Measurements from ENCODE around the gene CRK.
A peak's percentile ranks its signal among the peaks of the same experiment; 100 is the strongest.
"Not testable (repeated sequence)": the region's sequence is repeated elsewhere in the genome, so short reads cannot be mapped to it uniquely, and the experiment has no call there.

The CRK gene

DNA sequence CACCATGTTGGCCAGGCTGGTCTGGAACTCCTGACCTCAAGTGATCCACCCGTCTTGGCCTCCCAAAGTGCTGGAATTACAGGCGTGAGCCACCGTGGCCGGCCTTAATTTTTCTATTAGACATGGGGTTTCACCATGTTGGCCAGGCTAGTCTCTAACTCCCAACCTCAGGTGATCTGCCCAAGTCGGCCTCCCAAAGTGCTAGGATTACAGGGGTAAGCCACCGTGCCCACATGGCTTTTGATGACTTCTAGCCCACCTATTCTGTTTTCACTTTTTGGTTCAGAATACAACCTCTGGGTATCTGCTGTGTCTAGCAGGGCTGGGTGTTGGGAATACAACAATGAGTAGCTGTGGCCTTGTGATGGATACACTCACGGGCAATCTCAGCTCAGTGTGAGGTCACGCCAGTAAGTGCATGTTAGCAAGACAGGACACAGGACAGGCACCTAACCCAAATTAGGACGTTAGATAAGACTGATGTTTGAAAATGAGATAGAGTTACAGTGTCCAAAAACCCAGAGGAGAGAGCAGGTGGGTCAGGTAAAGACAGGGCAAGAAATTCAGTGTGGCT is 41.9 kb downstream of the CRK start:
- Histone ChIP-seq H3K27ac (no peak overlapping the region), H3K4me1 (no peaks in the 10 kb centered on the region), H3K4me3 (no peak overlapping the region), H3K36me3 (peaks cover 30% of the 10 kb centered on the region), H3K27me3 (no peaks in the 10 kb centered on the region), H3K9me3 (no peaks in the 10 kb centered on the region), H3K4me2 (no peak overlapping the region), H4K20me1 (no peaks in the 10 kb centered on the region), H3K9ac (no peak overlapping the region)
- no peak for TF ChIP-seq Cebpa-rat (IDR thresholded peaks at IDR 0.05)

DNA sequence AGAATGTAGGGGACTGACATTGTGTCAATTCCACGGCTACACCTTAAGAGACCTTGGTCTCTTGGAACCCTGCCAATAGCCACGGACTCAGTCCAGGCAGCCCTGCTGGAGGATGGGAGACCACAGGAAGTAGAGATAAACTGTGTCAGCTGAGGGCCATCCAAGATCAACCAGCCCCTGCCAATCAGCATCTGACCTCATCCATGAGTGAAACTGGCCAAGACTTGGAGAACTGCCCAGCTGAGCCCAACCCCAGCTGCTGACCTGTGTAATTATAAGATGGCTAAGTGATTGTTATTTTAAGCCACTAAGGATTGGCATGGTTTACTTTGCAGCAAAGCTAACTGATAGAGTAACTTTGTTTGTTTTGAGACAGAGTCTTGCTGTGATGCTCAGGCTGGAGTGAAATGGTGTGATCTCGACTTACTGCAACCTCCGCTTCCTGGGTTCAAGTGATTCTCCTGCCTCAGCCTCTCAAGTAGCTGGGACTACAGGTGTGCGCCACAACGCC is 42.7 kb downstream of the CRK start:
- no peaks in the 10 kb centered on the region for H3K9me3 ChIP-seq
- no peak for TF ChIP-seq Cebpa-rat (IDR thresholded peaks at IDR 0.05)
- H3K4me2 ChIP-seq: no peak overlapping the region
- H3K4me3 ChIP-seq: no peak overlapping the region
- H3K9ac ChIP-seq: no peak overlapping the region
- H3K36me3 ChIP-seq: peaks cover 23% of the 10 kb centered on the region
- H3K4me1 ChIP-seq: no peaks in the 10 kb centered on the region
- H3K27ac ChIP-seq: no peak overlapping the region
- no peaks in the 10 kb centered on the region for H4K20me1 ChIP-seq
- no peaks in the 10 kb centered on the region for H3K27me3 ChIP-seq

DNA sequence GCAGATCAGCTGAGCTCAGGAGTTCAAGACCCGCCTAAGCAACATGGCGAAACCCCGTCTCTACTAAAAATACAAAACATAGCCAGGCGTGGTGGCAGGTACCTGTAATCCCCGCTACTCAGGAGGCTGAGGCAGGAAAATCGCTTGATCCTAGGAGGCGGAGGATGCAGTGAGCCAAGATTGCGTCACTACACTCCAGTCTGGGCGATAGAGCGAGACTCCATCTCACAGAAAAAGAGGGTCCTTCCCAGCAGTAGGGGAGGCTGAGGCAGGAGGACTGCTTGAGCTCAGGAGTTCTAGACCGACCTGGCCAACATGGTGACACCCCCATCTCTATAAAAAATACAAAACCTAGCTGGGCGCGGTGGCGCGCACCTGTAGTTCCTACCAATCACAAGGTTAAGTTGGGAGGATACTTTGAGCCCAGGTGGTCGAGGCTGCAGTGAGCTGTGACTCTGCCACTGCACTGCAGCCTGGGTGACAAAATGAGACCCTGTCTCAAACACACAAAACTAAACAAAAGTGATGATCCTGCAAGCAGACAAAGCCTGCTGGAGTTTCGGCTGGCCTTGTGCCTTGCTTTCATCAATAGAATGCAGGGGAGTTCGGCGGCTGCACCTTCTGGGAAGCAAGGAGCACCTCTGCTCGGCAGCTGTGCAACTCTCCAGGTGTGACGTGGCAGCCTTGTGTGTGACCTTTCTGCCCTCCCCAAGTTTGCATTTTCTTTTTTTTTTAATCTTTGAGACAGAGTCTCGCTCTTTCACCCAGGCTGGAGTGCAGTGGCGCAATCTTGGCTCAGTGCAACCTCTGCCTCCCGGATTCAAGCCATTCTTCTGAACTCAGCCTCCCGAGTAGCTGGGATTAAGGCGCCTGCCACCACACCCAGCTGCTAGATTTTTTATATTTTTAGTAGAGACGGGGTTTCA is 43.6 kb downstream of the CRK start:
- H3K4me2 ChIP-seq: no peak overlapping the region
- H3K27me3 ChIP-seq: no peaks in the 10 kb centered on the region
- H3K4me3 ChIP-seq: no peak overlapping the region
- no peak overlapping the region for H3K27ac ChIP-seq
- H3K4me1 ChIP-seq: no peaks in the 10 kb centered on the region
- H3K9me3 ChIP-seq: no peaks in the 10 kb centered on the region
- no peaks in the 10 kb centered on the region for H4K20me1 ChIP-seq
- no peak overlapping the region for H3K9ac ChIP-seq
- TF ChIP-seq Cebpa-rat (IDR thresholded peaks at IDR 0.05): no peak
- peaks cover 14% of the 10 kb centered on the region for H3K36me3 ChIP-seq

DNA sequence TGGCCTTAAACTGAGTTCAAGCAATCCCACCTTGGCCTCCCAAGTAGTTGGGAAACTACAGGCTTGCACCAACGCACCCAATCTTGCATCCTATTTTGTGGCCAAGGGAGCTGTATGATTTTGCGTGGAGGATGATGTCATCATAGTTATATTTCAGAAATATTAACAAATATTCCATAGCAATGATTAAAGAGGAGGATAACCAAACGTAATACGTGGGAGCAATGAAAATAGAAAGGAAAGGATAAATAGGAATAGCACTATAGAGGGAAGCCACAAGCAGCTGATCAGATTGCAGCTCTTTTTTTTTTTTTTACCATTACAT is 53.8 kb downstream of the CRK start:
- Histone ChIP-seq H3K27ac (no peak overlapping the region), H3K27me3 (no peaks in the 10 kb centered on the region)

DNA sequence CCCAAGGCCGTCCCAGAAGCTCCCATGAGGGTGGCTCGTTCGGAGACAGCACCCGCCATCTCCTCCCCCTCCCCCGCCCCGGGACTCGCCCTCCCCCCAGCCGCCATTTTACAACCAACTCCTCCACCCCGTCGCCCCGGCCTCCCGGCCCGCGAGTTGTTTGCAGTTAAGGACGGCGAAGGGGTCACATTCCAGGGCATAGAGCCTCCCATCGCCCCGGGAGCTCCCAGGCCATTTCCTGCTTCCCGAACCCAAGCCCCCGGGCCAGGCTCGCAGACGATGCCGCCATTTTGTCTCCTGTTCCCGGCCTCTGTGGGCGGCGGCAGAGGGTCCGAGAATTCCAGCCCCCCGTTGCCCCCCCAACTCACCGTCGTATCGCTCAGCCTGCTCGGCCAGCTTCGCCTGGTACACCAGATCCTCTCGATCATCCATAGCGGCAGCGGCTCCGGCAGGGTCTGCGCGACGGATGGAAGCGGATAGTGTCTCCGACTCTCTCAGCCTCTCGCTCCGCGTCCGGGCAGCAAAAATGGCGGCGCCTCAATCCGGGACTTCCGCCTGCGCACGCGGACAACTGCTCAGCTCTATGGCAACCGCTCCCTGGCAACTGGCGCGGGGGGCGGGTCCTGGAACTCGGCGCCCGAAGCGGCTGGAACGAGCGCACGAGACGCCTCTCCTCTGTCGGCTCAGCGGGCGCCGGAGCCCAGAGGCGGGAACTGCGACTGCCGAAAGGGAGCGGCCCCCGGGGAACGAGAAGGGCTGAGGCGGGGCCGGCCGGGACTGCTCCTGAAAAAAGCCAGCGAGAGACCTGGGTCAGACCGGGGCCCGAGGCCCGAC is 56.1 kb downstream of the CRK start, which contains the start of gene YWHAE:
YWHAE (minus strand) TSS at position 544 of the 834 bp plus-strand sequence; CDS start at position 432, 112 bp downstream.
- peaks cover 37% of the 10 kb centered on the region for H3K4me1 ChIP-seq
- H3K4me3 ChIP-seq: peak within 1 kb of the TSS; percentile 82
- H3K9ac ChIP-seq: peak within 1 kb of the TSS; percentile 96
- H3K27ac ChIP-seq: peak within 1 kb of the TSS; percentile 99
- peak within 1 kb of the TSS; percentile 87 for H3K4me2 ChIP-seq
- H3K9me3 ChIP-seq: peaks cover 8% of the 10 kb centered on the region; the same call in 1 of the 2 replicates
- H4K20me1 ChIP-seq: peaks cover 45% of the 10 kb centered on the region
- H3K36me3 ChIP-seq: peaks cover 28% of the 10 kb centered on the region
- TF ChIP-seq Cebpa-rat (IDR thresholded peaks at IDR 0.05): no peak
- no peaks in the 10 kb centered on the region for H3K27me3 ChIP-seq

More for the DNA sequence above, 53.8 kb downstream of the CRK start:
- Histone ChIP-seq H3K4me2 (no peak overlapping the region), H3K9ac (no peak overlapping the region), H3K9me3 (peaks cover 8% of the 10 kb centered on the region; the same call in 1 of the 2 replicates), H3K4me1 (peaks cover 16% of the 10 kb centered on the region), H3K36me3 (0 out of 2 replicates have a peak, but pooled peaks cover 4% of the 10 kb centered on the region), H3K4me3 (no peak overlapping the region), H4K20me1 (peaks cover 22% of the 10 kb centered on the region)
- TF ChIP-seq Cebpa-rat (IDR thresholded peaks at IDR 0.05): no peak

DNA sequence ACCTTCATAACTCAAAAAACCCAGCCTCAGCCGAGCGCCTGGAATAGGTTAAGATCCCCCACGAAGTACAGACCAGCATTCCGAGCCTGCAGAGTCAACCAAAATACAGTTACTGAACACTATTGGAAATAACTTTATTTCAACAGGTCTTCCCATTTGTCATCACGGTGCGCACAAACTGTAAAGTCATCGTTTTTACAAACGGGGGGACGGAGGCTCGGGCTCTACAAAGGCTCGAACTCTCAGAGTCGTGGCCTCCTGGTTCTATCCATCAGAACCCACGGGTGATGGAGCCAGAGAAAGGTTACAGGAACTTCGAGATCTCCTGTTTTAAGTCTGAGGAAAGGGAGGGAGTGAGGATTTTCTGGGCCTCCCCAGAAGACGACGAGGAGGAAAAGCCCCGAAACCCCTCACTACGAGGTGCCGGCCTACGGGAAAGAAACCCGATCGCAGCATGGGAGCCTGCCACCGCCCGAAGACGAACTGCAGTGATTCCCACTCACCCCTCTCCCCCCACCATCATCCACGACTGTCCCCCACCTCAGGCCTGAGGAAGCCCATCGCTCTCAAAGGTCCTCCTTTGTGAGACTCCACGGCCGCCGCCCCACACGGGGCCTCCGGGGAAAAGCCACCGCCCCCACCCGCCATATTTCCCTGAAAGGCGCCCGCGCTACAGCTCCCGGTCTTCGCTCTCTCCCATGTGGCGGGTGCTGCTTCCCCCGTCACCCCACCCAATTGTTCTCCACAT is 56.9 kb downstream of the CRK start:
- Histone ChIP-seq H4K20me1 (peaks cover 53% of the 10 kb centered on the region), H3K27me3 (no peaks in the 10 kb centered on the region), H3K4me3 (peak overlapping the region; percentile 82), H3K4me2 (peak overlapping the region; percentile 87), H3K27ac (peak overlapping the region; percentile 99), H3K4me1 (peaks cover 45% of the 10 kb centered on the region), H3K9ac (peak overlapping the region; percentile 96), H3K36me3 (peaks cover 33% of the 10 kb centered on the region), H3K9me3 (peaks cover 2% of the 10 kb centered on the region; the same call in 1 of the 2 replicates)
- TF ChIP-seq Cebpa-rat (IDR thresholded peaks at IDR 0.05): no peak

DNA sequence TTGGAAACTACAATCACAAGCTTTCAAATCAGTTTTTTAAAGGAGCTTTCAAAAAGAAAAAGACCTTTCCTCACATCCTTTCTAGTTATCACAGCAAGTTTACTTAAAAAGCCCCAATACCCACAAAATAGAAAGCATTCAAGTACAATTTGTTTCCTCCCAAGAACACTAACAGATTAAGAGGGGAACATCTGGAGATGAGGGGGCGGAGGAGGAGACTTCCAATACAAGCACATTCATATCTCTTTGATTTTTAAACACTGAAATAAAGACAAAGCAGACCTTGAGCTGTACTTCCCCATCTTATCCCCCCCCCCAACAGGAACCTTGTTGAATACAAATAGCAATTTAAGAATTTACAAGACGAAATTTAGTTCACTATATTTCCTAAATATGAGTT is 58.0 kb downstream of the CRK start:
- H3K36me3 ChIP-seq: peaks cover 41% of the 10 kb centered on the region

DNA sequence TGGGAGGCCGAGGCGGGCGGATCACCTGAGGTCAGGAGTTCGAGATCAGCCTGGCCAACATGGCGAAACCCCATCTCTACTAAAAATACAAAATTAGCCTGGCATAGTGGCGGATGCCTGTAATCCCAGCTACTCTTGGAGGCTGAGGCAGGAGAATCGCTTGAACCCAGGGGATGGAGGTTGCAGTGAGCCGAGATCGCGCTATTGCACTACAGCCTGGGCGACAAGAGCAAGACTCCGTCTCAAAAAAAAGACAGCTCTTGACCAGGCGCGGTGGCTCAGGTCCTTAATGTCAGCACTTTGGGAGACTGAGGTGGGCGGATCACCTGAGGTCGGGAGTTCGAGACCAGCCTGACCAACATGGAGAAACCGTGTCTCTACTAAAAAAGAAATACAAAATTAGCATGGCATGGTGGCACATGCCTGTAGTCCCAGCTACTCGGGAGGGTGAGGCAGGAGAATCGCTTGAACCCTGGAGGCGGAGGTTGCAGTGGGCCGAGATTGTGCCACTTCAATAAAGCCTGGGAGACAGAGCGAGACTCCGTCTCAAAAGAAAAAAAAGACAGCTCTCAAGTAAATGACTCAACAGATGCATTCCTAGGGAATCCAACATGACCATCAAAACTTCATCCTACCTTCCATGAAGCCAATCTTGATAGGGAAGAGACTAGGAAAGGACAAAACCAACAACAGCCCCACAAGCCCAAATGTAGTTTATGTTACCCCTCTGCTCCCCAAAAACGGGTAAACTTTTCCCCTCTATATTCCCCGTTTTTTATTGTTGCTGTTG is 60.0 kb downstream of the CRK start:
- not testable (repeated sequence) for H3K9me3 ChIP-seq, H3K27me3 ChIP-seq, H3K4me3 ChIP-seq, H3K9ac ChIP-seq, H3K27ac ChIP-seq
- H3K4me2 ChIP-seq: peak overlapping the region; percentile 87; the same call in 1 of the 2 replicates
- H3K36me3 ChIP-seq: peaks cover 60% of the 10 kb centered on the region
- H3K4me1 ChIP-seq: peaks cover 75% of the 10 kb centered on the region
- peaks cover 84% of the 10 kb centered on the region for H4K20me1 ChIP-seq

More for the DNA sequence above, 58.0 kb downstream of the CRK start:
- H3K4me2 ChIP-seq: peak overlapping the region; percentile 87
- H3K27me3 ChIP-seq: no peaks in the 10 kb centered on the region
- peak overlapping the region; percentile 96 for H3K9ac ChIP-seq
- no peaks in the 10 kb centered on the region for H3K9me3 ChIP-seq
- peaks cover 64% of the 10 kb centered on the region for H4K20me1 ChIP-seq
- peak overlapping the region; percentile 99; the same call in 1 of the 2 replicates for H3K27ac ChIP-seq
- H3K4me3 ChIP-seq: peak overlapping the region; percentile 82
- no peak for TF ChIP-seq Cebpa-rat (IDR thresholded peaks at IDR 0.05)
- peaks cover 56% of the 10 kb centered on the region for H3K4me1 ChIP-seq
